HEK293 (cell line): Measurements from ENCODE around the gene TMCO1.

Experiments used
- CTCF ChIA-PET: fragments of 350-600 bp; formaldehyde crosslinking; extraction: SDS; loops from one replicate; lab custom pipeline; 2021; ENCODE audit warnings: antibody characterized with exemption; lab: Yijun Ruan, JAX
- POLR2A ChIA-PET: fragments of 300-600 bp; formaldehyde crosslinking; extraction: SDS; loops from one replicate; lab custom pipeline; 2020; ENCODE audit warnings: antibody characterized with exemption, inconsistent platforms; lab: Yijun Ruan, JAX
- H3K27ac ChIP-seq: fragments of 200-500 bp; sonication (Bioruptor generic); 2 replicates; pipeline ENCODE4 v1.5.1; 2014; ENCODE audit warnings: low read depth, low read length, control low read depth, inconsistent platforms; ENCODE audit errors: extremely low read depth
- H3K36me3 ChIP-seq, 2 experiments: fragments of 200-500 bp in 1 of 2; sonication (Bioruptor generic) in 1 of 2; 1 replicate in 1 of 2; 2 replicates in 1 of 2; pipeline ENCODE4 v1.5.1; 2014 to 2017; ENCODE audit warnings: inconsistent platforms in 2 of 2, low read length in 2 of 2; ENCODE audit not compliant: control insufficient read depth in 2 of 2, insufficient read depth in 1 of 2
- H3K4me1 ChIP-seq: fragments of 200-500 bp; sonication (Bioruptor generic); 2 replicates; pipeline ENCODE4 v1.5.1; 2014; ENCODE audit warnings: mild to moderate bottlenecking, low read length, inconsistent platforms; ENCODE audit not compliant: control insufficient read depth, insufficient read depth
- H3K4me3 ChIP-seq: 2 replicates; pipeline ENCODE4 v1.5.1; 2011; ENCODE audit warnings: low read depth, mild to moderate bottlenecking, control low read depth, low read length, moderate library complexity
- H3K9me3 ChIP-seq: fragments of 200-500 bp; sonication (Bioruptor generic); 2 replicates; pipeline ENCODE4 v1.5.1; 2014; ENCODE audit warnings: low read depth, low read length, inconsistent platforms; ENCODE audit not compliant: control insufficient read depth, insufficient read depth
- BCL11A ChIP-seq: fragments of 450-650 bp; formaldehyde crosslinking; IDR thresholded peaks from 2 replicates; pipeline ENCODE4 v1.5.1; 2016; ENCODE audit warnings: low read depth, missing biosample characterization, missing genetic modification characterization
- GFI1B ChIP-seq: fragments of 450-650 bp; formaldehyde crosslinking; IDR thresholded peaks from 2 replicates; pipeline ENCODE4 v1.5.1; 2016; ENCODE audit warnings: missing biosample characterization, missing genetic modification characterization
- GLI4 ChIP-seq: fragments of 450-650 bp; formaldehyde crosslinking; IDR thresholded peaks from 2 replicates; pipeline ENCODE4 v1.5.1; 2016; ENCODE audit warnings: missing biosample characterization, missing genetic modification characterization
- INSM2 ChIP-seq: fragments of 450-650 bp; formaldehyde crosslinking; IDR thresholded peaks from 2 replicates; pipeline ENCODE4 v1.5.1; 2016; ENCODE audit warnings: missing biosample characterization, missing genetic modification characterization
- KLF10 ChIP-seq: fragments of 450-650 bp; IDR thresholded peaks from 2 replicates; pipeline ENCODE4 v1.5.1; 2018; ENCODE audit warnings: missing biosample characterization, mild to moderate bottlenecking, missing genetic modification characterization
- PRDM1 ChIP-seq: fragments of 450-650 bp; formaldehyde crosslinking; IDR thresholded peaks from 2 replicates; pipeline ENCODE4; 2016; ENCODE audit warnings: missing biosample characterization, missing genetic modification characterization
- REST ChIP-seq: fragments of 450-650 bp; formaldehyde crosslinking; IDR thresholded peaks from 2 replicates; pipeline ENCODE4 v1.5.1; 2016; ENCODE audit warnings: missing biosample characterization, missing genetic modification characterization
- TCF7L2 ChIP-seq: IDR thresholded peaks from 2 replicates; pipeline ENCODE4 v1.6.1; 2011; ENCODE audit warnings: low read depth, mild to moderate bottlenecking, inconsistent platforms, low read length, moderate library complexity, borderline replicate concordance
- YY2 ChIP-seq: fragments of 450-650 bp; formaldehyde crosslinking; IDR thresholded peaks from 2 replicates; pipeline ENCODE4 v1.5.1; 2016; ENCODE audit warnings: missing biosample characterization, missing genetic modification characterization
- ZBTB20 ChIP-seq: fragments of 450-650 bp; formaldehyde crosslinking; IDR thresholded peaks from 2 replicates; pipeline ENCODE4 v1.5.1; 2016; ENCODE audit warnings: missing biosample characterization, missing genetic modification characterization
- ZFP69B ChIP-seq: fragments of 450-650 bp; formaldehyde crosslinking; IDR thresholded peaks from 2 replicates; pipeline ENCODE4 v1.5.1; 2016; ENCODE audit warnings: missing biosample characterization, missing genetic modification characterization
- ZNF133 ChIP-seq: fragments of 450-650 bp; formaldehyde crosslinking; IDR thresholded peaks from 2 replicates; pipeline ENCODE4 v1.5.1; 2016; ENCODE audit warnings: missing biosample characterization, missing genetic modification characterization
- ZNF169 ChIP-seq: fragments of 450-650 bp; formaldehyde crosslinking; IDR thresholded peaks from 2 replicates; pipeline ENCODE4 v1.5.1; 2016; ENCODE audit warnings: missing biosample characterization, missing genetic modification characterization
- ZNF214 ChIP-seq: fragments of 450-650 bp; formaldehyde crosslinking; IDR thresholded peaks from 2 replicates; pipeline ENCODE4 v1.5.1; 2017; ENCODE audit warnings: missing biosample characterization, mild to moderate bottlenecking, missing genetic modification characterization, borderline replicate concordance
- ZNF311 ChIP-seq: fragments of 450-650 bp; formaldehyde crosslinking; IDR thresholded peaks from 2 replicates; pipeline ENCODE4 v1.5.1; 2017; ENCODE audit warnings: missing biosample characterization, missing genetic modification characterization, borderline replicate concordance
- ZNF423 ChIP-seq: fragments of 450-650 bp; formaldehyde crosslinking; IDR thresholded peaks from 2 replicates; pipeline ENCODE4 v1.5.1; 2016; ENCODE audit warnings: missing biosample characterization, missing genetic modification characterization
- ZNF449 ChIP-seq: fragments of 450-650 bp; formaldehyde crosslinking; IDR thresholded peaks from 2 replicates; pipeline ENCODE4 v1.5.1; 2017; ENCODE audit warnings: missing biosample characterization, mild to moderate bottlenecking, missing genetic modification characterization, moderate library complexity
- ZNF510 ChIP-seq: fragments of 450-650 bp; formaldehyde crosslinking; IDR thresholded peaks from 2 replicates; pipeline ENCODE4 v1.5.1; 2018; ENCODE audit warnings: mild to moderate bottlenecking, missing genetic modification characterization, missing biosample characterization; ENCODE audit not compliant: insufficient replicate concordance
- ZNF561 ChIP-seq: fragments of 450-650 bp; IDR thresholded peaks from 2 replicates; pipeline ENCODE4 v1.5.1; 2018; ENCODE audit warnings: missing biosample characterization, missing genetic modification characterization, borderline replicate concordance
- ZNF585B ChIP-seq: fragments of 450-650 bp; formaldehyde crosslinking; IDR thresholded peaks from 2 replicates; pipeline ENCODE4 v1.5.1; 2016; ENCODE audit warnings: missing biosample characterization, missing genetic modification characterization
- ZNF629 ChIP-seq: fragments of 450-650 bp; formaldehyde crosslinking; IDR thresholded peaks from 2 replicates; pipeline ENCODE4 v1.5.1; 2017; ENCODE audit warnings: missing biosample characterization, missing genetic modification characterization
- ZNF677 ChIP-seq: fragments of 450-650 bp; IDR thresholded peaks from 2 replicates; pipeline ENCODE4 v1.5.0; 2018; ENCODE audit warnings: missing biosample characterization, mild to moderate bottlenecking, missing genetic modification characterization, moderate library complexity
- ZNF785 ChIP-seq: fragments of 450-650 bp; formaldehyde crosslinking; IDR thresholded peaks from 2 replicates; pipeline ENCODE4 v1.5.1; 2016; ENCODE audit warnings: missing biosample characterization, missing genetic modification characterization
- TF ChIP-seq, protein P1 (sequence below): fragments of 450-650 bp; formaldehyde crosslinking; IDR thresholded peaks from 2 replicates; pipeline ENCODE4 v1.5.1; 2016; ENCODE audit warnings: missing biosample characterization, missing genetic modification characterization
- TF ChIP-seq, protein P2 (sequence below): fragments of 450-650 bp; formaldehyde crosslinking; IDR thresholded peaks from 2 replicates; pipeline ENCODE4 v1.5.1; 2016; ENCODE audit warnings: missing biosample characterization, missing genetic modification characterization

The TMCO1 gene, protein sequence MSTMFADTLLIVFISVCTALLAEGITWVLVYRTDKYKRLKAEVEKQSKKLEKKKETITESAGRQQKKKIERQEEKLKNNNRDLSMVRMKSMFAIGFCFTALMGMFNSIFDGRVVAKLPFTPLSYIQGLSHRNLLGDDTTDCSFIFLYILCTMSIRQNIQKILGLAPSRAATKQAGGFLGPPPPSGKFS

GRCh38 chr1:165768513-165769394, at the start of gene TMCO1:
TMCO1 (minus strand) TSS chr1:165768868; CDS start chr1:165768751, 117 bp downstream.
- peaks cover 11 to 47% of the 10 kb centered on the region in 2 experiments for H3K36me3 ChIP-seq
- H3K4me1 ChIP-seq: no peaks in the 10 kb centered on the region
- no peaks in the 10 kb centered on the region for H3K9me3 ChIP-seq
- ChIA-PET CTCF (interaction anchor here (0.5 to 1.2 kb wide), 5 partner anchors 25 to 167 kb away, joined by 3 to 5 read pairs (median 3); no protein-coding TSS in a partner anchor), POLR2A (interaction anchor here (0.7 to 2.4 kb wide), 14 partner anchors 9 to 135 kb away, joined by 3 to 20 read pairs (median 3); partner anchors contain the start of gene UCK2)
- peak within 1 kb of the TSS; percentile 84 for H3K27ac ChIP-seq
- H3K4me3 ChIP-seq: peak within 1 kb of the TSS; percentile 58
- TF ChIP-seq YY2 (tag by site-specific recombination): no peak
- TF ChIP-seq, protein P1, sequence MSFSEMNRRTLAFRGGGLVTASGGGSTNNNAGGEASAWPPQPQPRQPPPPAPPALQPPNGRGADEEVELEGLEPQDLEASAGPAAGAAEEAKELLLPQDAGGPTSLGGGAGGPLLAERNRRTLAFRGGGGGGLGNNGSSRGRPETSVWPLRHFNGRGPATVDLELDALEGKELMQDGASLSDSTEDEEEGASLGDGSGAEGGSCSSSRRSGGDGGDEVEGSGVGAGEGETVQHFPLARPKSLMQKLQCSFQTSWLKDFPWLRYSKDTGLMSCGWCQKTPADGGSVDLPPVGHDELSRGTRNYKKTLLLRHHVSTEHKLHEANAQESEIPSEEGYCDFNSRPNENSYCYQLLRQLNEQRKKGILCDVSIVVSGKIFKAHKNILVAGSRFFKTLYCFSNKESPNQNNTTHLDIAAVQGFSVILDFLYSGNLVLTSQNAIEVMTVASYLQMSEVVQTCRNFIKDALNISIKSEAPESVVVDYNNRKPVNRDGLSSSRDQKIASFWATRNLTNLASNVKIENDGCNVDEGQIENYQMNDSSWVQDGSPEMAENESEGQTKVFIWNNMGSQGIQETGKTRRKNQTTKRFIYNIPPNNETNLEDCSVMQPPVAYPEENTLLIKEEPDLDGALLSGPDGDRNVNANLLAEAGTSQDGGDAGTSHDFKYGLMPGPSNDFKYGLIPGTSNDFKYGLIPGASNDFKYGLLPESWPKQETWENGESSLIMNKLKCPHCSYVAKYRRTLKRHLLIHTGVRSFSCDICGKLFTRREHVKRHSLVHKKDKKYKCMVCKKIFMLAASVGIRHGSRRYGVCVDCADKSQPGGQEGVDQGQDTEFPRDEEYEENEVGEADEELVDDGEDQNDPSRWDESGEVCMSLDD (tag by site-specific recombination): no peak
- no peak for TF ChIP-seq REST (tag by site-specific recombination)
- TF ChIP-seq ZNF449: peak; percentile 61
- TF ChIP-seq ZNF585B (tag by site-specific recombination): no peak
- no peak for TF ChIP-seq ZNF423
- no peak for TF ChIP-seq TCF7L2
- peak; percentile 80 for TF ChIP-seq ZNF629 (tag by site-specific recombination)
- no peak for TF ChIP-seq ZNF311 (tag by site-specific recombination)
- no peak for TF ChIP-seq ZNF214 (tag by site-specific recombination)
- no peak for TF ChIP-seq BCL11A (tag by site-specific recombination)
- peak; percentile 99 for TF ChIP-seq PRDM1 (tag by site-specific recombination)
- no peak for TF ChIP-seq ZNF510
- TF ChIP-seq ZFP69B (tag by site-specific recombination): no peak
- TF ChIP-seq GLI4: no peak
- peak; percentile 31; the same call in 1 of the 2 replicates for TF ChIP-seq ZBTB20
- TF ChIP-seq GFI1B (tag by site-specific recombination): no peak
- TF ChIP-seq INSM2: no peak
- TF ChIP-seq ZNF169: no peak
- TF ChIP-seq ZNF133 (tag by site-specific recombination): no peak
- TF ChIP-seq ZNF677 (tag by site-specific recombination): no peak
- 0 out of 2 replicates have a peak, but pooled peaks have one; percentile 21 for TF ChIP-seq ZNF561
- TF ChIP-seq ZNF785 (tag by site-specific recombination): no peak
- TF ChIP-seq, protein P2, sequence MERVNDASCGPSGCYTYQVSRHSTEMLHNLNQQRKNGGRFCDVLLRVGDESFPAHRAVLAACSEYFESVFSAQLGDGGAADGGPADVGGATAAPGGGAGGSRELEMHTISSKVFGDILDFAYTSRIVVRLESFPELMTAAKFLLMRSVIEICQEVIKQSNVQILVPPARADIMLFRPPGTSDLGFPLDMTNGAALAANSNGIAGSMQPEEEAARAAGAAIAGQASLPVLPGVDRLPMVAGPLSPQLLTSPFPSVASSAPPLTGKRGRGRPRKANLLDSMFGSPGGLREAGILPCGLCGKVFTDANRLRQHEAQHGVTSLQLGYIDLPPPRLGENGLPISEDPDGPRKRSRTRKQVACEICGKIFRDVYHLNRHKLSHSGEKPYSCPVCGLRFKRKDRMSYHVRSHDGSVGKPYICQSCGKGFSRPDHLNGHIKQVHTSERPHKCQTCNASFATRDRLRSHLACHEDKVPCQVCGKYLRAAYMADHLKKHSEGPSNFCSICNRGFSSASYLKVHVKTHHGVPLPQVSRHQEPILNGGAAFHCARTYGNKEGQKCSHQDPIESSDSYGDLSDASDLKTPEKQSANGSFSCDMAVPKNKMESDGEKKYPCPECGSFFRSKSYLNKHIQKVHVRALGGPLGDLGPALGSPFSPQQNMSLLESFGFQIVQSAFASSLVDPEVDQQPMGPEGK: no peak
- TF ChIP-seq KLF10 (tag by site-specific recombination): peak; percentile 37; the same call in 1 of the 2 replicates
